Panc1 (cell line): Measurements from ENCODE around the gene PLCG1. TPM values are rescaled to one million over a fixed set of nuclear protein-coding genes. Genes with fewer than 3 reads are reported as not detected.

Experiments
- ATAC-seq: fragments of 200-7000 bp; cut with Tn5 transposase; 2 replicates; pipeline ENCODE4 v1.9.1; 2020; ENCODE audit warnings: mild to moderate bottlenecking, moderate library complexity
- BruUV-seq: library from RNA; stranded (reverse); fragments of 400-500 nt; replicated peaks from 2 replicates; lab custom pipeline; 2021; lab: Mats Ljungman, UMichigan
- CTCF ChIA-PET: fragments of 300-600 bp; sonication (Branson Sonifier 250); formaldehyde crosslinking; loops from one replicate; lab custom pipeline; 2022; ENCODE audit warnings: antibody characterized with exemption; lab: Charles Lee
- POLR2A ChIA-PET: fragments of 300-600 bp; sonication (Branson Sonifier 250); formaldehyde crosslinking; loops from one replicate; lab custom pipeline; 2022; ENCODE audit warnings: antibody characterized with exemption; lab: Charles Lee
- DNase-seq: peaks from one replicate; pipeline ENCODE4 v3.0.0-alpha.2; 2010; ENCODE audit warnings: low read depth, low spot score
- H3K27ac ChIP-seq: 2 replicates; pipeline ENCODE4 v1.5.1; 2011; ENCODE audit warnings: mild to moderate bottlenecking, low read length, inconsistent platforms
- H3K27me3 ChIP-seq: fragments of 200-500 bp; sonication (Bioruptor generic); 2 replicates; pipeline ENCODE4 v1.6.0; 2014; ENCODE audit warnings: low read length, inconsistent platforms; ENCODE audit not compliant: control insufficient read depth, insufficient read depth
- H3K36me3 ChIP-seq: fragments of 200-500 bp; sonication (Bioruptor generic); 2 replicates; pipeline ENCODE4 v1.5.1; 2014; ENCODE audit warnings: inconsistent platforms, mild to moderate bottlenecking, low read length, moderate library complexity; ENCODE audit not compliant: control insufficient read depth, insufficient read depth
- H3K4me1 ChIP-seq: 2 replicates; pipeline ENCODE4 v1.5.1; 2011; ENCODE audit warnings: inconsistent platforms, mild to moderate bottlenecking, low read length, moderate library complexity; ENCODE audit not compliant: control insufficient read depth, insufficient read depth
- H3K4me3 ChIP-seq, 2 experiments: 2 replicates each; pipeline ENCODE4 v1.5.1; 2011 to 2012; ENCODE audit warnings: low read depth in 2 of 2, low read length in 2 of 2, mild to moderate bottlenecking in 2 of 2, inconsistent platforms in 1 of 2, moderate library complexity in 1 of 2
- H3K9me3 ChIP-seq: fragments of 200-500 bp; sonication (Bioruptor generic); 2 replicates; pipeline ENCODE4 v1.5.1; 2014; ENCODE audit warnings: low read depth, mild to moderate bottlenecking, inconsistent platforms, low read length, moderate library complexity; ENCODE audit not compliant: control insufficient read depth, insufficient read depth
- CTCF ChIP-seq: fragments of 450-650 bp; IDR thresholded peaks from 2 replicates; pipeline ENCODE4 v1.5.1; 2017; ENCODE audit warnings: mild to moderate bottlenecking
- POLR2AphosphoS5 ChIP-seq: IDR thresholded peaks from 2 replicates; pipeline ENCODE4 v1.6.1; 2012; ENCODE audit warnings: mild to moderate bottlenecking, low read depth, low read length, moderate library complexity
- REST ChIP-seq, 2 experiments: IDR thresholded peaks; 2 replicates each; pipeline ENCODE4 v1.6.1; 2011 to 2012; ENCODE audit warnings: low read depth in 2 of 2, control low read depth in 1 of 2, low read length in 1 of 2, mild to moderate bottlenecking in 1 of 2, moderate library complexity in 1 of 2; ENCODE audit not compliant: insufficient read depth in 1 of 2
- SIN3A ChIP-seq: IDR thresholded peaks from 2 replicates; pipeline ENCODE4 v1.6.1; 2012; ENCODE audit warnings: low read depth, mild to moderate bottlenecking, low read length, moderate library complexity, borderline replicate concordance; ENCODE audit not compliant: insufficient read depth
- TCF7L2 ChIP-seq: IDR thresholded peaks from 2 replicates; pipeline ENCODE4 v1.6.1; 2011; ENCODE audit warnings: mild to moderate bottlenecking, low read depth, low read length, inconsistent platforms
- in situ Hi-C: cut with HindIII; loops from 2 replicates; pipeline ENCODE4 v1.10.0; 2016; ENCODE audit warnings: low sequenced_read_pairs, low pct_unique_long_range_greater_than_20kb
- intact Hi-C: fragments of 100-400 bp; cut with micrococcal nuclease; formaldehyde crosslinking; loops from one replicate; pipeline ENCODE4 v1.10.0; 2022; ENCODE audit not compliant: unreplicated experiment
- total RNA-seq: library from RNA; stranded (reverse); gene quantifications from one replicate; pipeline ENCODE4 v1.2.1, GENCODE V29; 2021; ENCODE audit not compliant: unreplicated experiment

Gene PLCG1
- total RNA-seq, 1 experiment from 2014 or later, result 159 TPM

- no TSS peak for BruUV-seq
- no peaks in the 10 kb centered on the region; the same call in 1 of the 2 replicates for H3K4me1 ChIP-seq
- DNase-seq (no peak), ATAC-seq (no peak)
- H3K27ac ChIP-seq, result no peak overlapping the region
- ChIA-PET CTCF (interaction anchor here (0.8 kb wide), 1 partner anchor 11 kb away, joined by 4 read pairs; no protein-coding TSS in a partner anchor), POLR2A (no interaction called here)
- H3K4me3 ChIP-seq, result no peak overlapping the region
- H3K36me3 ChIP-seq, result no peaks in the 10 kb centered on the region
- in situ Hi-C loops (no loop called here), intact Hi-C loops (no loop called here)
- H3K27me3 ChIP-seq, result no peaks in the 10 kb centered on the region
- TF ChIP-seq TCF7L2 (no peak), SIN3A (no peak), POLR2AphosphoS5 (no peak), CTCF (no peak), REST (IDR thresholded peaks at IDR 0.05; ENCODE audit: insufficient read depth in 1 of 2, low read depth in 2 of 2, low read length in 1 of 2) (no peak)
- H3K9me3 ChIP-seq, result no peaks in the 10 kb centered on the region
Observed at GRCh38 chr20:41145317-41145716, 8.0 kb downstream of the PLCG1 start.

- H3K27ac ChIP-seq, result no peak overlapping the region
- H3K27me3 ChIP-seq, result no peaks in the 10 kb centered on the region
- intact Hi-C loops, result no loop called here
- ATAC-seq, result no peak
- no TSS peak for BruUV-seq
- no peaks in the 10 kb centered on the region; the same call in 1 of the 2 replicates for H3K4me1 ChIP-seq
- H3K36me3 ChIP-seq, result no peaks in the 10 kb centered on the region
- no peak for DNase-seq
- in situ Hi-C loops, result no loop called here
- CTCF ChIA-PET, result no interaction called here
- no peak for TF ChIP-seq TCF7L2
- TF ChIP-seq REST (IDR thresholded peaks at IDR 0.05; ENCODE audit: insufficient read depth in 1 of 2, low read depth in 2 of 2, low read length in 1 of 2), result no peak
- no peak for TF ChIP-seq POLR2AphosphoS5
- TF ChIP-seq SIN3A, result no peak
- no peak for TF ChIP-seq CTCF
- no peaks in the 10 kb centered on the region for H3K9me3 ChIP-seq
- H3K4me3 ChIP-seq, result no peak overlapping the region
- POLR2A ChIA-PET, result interaction anchor here (0.7 kb wide), 1 partner anchor 78 kb away, joined by 3 read pairs; no protein-coding TSS in a partner anchor
Observed at GRCh38 chr20:41145821-41146620, 8.7 kb downstream of the PLCG1 start.
